Eye (tissue), 1 donor: ENCODE results near the gene ASTN2.
"Not testable (repeated sequence)": the region's sequence is repeated elsewhere in the genome, so short reads cannot be mapped to it uniquely, and the experiment has no call there.

Experiments used
- DNase-seq: peaks from one replicate; pipeline ENCODE4 v3.0.0-alpha.2; 2015

ASTN2 gene

GRCh38 chr9:116942593-116943061, 472.2 kb downstream of the ASTN2 start:
- DNase-seq = no peak

DNA sequence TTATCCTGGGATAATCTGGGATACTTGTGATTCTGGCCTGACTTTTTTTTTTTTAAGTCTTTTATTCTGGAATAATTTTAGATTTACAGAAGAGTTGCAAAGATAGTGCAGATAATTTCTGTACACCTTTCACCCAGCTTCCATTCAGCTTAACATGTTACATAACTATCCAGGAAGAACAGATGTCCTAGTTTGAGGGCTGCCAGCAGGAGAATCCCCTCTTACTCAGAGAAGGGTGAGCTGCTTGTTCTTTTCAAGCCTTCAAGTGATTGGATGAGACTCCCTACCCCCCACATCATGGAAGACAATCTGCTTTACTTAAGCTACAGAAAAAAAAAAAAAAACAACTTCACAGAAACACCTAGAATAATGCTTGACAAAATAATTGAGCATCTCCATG, 473.6 kb downstream of the ASTN2 start:
- DNase-seq = no peak

GRCh38 chr9:116940614-116941215, 474.1 kb downstream of the ASTN2 start:
- DNase-seq = no peak

DNA sequence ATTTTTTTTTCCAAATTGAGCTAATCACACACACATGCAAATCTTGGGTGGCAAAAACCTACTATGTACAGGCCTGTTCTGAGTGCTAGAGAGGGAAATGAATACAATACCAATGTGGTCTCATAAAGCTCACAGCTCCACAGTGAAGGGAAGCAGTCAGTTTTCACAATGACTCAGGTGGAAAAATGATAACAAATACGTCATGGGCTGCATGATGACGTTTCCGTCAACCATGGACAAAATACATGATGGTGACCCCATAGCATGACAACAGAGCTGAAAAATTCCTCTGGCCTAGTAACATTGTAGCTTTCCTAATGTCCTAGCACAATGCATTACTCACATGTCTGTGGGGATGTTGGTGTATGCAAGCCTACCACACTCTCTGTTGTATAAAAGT, 475.2 kb downstream of the ASTN2 start:
- no peak for DNase-seq

DNA sequence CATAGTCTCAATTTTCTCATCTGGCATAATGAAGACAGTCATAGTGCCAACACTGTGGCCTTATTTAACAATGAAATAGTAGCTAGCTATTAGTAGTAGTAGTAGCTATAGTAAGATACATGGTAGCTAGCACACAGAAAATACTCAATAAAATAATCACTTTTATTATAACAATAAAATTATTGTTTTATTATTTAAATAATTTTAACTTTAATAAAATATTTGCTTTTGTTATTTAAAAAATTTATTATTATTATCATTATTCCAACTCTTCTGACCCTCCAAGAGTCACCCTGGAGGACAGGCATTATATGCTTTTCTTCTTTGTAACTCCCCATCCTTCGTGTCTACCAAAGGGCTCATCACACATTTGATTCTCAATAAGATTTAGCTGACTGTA, 475.7 kb downstream of the ASTN2 start:
- no peak for DNase-seq

DNA sequence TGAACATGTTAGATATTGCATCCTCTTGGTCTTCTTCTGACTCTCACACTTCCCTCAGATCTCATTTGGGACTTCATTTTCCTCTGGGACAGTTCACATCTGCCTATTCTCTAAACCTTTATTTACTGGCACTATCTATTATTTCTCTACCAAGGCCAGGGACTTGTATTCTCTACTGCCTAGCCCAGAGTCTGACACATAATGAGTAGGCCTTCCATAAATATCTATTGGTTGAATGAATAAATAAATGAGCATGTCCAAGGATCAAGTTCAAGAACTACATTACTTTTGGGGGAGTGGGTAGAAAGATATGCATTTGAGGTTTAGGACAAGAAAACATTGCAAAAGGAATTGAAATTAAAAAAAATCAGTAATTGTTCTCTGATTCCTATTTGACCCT, 477.5 kb downstream of the ASTN2 start:
- no peak for DNase-seq

DNA sequence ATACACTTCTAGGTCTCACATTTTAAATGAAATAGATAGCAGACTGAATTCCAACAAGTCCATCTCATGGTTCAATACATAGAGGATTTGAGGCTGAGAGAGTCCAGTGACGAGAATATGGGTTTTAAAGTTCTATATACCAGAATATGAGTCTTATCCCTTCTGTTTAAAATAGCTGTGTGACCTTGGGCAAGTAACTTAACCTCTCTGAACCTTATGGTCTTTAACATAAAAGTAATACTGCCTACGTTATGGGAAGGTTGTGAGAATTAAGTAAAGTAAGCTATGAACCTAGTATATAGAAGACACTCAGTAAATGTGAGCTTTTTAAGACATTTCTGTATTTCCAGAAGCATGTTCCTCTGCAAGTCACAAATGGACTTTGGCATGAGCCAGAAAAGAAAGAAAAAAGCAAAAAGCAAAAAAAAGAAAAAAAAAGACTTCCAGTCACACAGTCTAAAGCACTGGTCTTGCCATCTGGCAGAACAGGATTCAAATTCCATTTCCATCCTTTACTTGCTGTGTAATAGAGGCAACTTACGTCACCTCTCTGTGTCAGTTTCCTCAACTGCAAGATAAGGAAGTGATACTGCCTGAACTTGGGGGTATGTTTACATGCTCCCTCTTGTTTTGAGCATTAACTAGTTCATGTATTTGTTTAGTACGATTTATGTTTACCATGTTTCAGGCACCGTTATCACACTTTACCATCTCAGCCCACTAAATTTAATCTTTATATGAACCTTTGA, 479.5 kb downstream of the ASTN2 start:
- no peak for DNase-seq

DNA sequence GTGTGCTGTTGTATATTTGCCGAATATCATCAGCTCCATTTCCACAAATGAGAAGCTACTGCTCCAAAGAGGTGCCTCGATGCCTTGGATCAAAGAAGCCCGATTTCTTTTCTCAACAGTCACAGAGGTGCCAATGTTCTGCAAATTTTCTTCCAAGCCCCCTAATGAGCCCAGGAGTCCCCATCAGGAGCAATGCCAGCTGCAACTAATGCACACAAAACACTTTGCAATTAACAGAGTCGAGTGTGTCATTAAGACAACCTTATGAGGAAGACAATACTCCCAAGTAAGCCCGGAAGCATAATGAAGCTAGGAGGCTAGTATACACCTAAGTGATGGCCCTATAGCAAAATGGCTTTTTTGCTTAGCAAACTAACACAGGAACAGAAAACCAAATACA, 480.7 kb downstream of the ASTN2 start:
- no peak for DNase-seq

- no peak for DNase-seq
Measured at GRCh38 chr9:116933251-116933650, 481.6 kb downstream of the ASTN2 start.

DNA sequence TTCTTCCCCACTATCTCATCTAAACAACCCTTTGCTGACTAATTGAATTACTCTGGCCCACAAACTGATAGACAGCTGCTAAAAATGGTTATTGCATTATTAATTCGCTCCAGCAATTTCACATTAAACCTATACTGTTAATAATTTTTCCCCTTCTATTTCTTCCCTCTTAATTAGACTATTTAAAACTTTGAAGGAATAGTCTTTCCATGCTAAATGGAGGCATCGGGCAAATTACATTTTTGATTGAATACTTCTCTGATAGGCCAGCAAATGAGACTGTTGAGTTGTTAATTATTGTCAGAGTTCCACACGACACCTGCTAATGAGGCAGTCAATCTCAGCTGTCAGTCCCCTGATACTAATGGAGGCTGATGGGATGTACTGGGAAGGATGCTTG, 485.2 kb downstream of the ASTN2 start:
- DNase-seq = no peak

DNA sequence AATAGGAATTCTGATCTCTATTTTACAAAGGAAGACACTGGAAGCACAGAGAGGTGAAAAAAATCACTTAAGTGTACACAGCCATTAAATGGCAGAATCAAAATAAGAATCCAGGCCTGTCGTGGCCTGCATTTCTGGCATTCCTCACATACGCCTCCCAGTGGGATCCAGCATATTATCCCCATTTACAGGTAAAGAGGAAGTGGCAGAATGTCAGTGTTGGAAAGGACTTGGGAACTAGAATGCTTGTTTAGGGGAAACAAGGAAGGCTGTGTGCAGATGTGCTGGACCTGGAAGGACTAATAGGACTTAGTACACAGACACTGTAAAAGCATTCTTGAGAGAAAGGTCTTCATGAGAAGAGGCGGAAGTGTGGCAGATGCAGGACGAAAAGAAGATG, 486.0 kb downstream of the ASTN2 start:
- DNase-seq = no peak

DNA sequence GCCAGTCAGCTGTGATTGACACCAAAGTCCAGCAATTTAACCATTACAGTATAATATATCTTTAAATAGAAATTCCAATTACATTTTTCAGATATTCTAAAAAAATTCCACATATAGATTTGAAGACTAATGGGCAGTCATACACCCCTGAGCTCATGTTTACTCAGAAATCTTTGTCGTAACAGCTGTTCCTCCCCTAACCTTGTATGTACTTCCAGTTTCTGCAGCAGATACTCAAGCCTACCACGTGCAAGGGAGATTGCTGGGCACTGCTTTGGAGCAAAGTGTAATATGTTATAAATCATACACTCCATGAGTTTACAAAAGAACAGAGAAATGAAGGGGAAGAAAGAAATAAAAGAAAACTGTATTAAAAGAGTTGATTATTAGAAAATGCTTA, 486.6 kb downstream of the ASTN2 start:
- DNase-seq = no peak

GRCh38 chr9:116927726-116928125, 487.1 kb downstream of the ASTN2 start:
- DNase-seq = no peak

DNA sequence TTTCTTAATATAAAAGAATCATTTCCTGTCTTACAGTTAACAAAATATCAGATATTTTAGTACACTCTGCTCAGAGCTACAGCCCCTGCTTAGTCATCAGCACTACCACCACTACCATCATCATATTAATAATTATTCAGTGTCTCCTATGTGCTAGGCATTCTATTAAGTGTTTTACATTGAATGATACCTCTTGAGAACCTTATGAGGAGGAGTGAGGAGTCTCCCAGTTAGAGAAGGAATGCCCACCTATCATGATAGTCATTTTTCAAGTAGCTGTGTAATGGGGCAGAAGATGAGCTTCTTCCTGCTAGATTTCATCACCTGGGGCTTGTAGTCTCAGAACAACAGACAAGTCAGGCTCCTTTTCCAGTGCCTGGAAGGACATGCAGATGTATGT, 489.7 kb downstream of the ASTN2 start:
- no peak for DNase-seq

DNA sequence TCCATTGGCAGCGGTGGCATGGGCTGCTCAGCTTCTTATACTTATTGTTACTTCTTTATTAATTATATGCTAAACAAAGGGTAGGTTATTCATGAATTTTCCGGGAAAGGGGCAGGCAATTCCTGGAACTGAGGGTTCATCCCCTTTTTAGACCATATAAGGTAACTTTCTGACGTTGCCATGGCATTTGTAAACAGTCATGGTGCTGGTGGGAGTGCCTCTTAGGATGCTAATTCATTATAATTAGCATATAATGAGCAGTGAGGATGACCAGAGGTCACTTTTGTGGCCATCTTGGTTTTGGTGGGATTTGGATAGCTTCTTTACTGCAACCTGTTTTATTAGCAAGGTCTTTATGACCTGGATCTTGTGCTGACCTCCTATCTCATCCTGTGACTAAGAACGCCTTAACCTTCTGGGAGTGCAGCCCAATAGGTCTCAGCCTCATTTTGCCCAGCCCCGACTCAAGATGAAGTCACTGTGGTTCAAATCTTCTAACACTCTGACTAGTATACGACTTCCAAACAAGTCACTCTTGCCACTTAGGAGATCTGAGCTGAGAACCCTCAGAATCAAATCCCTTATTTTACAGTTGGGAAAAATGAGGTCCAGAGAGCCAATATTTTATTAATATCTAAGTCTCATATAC, 490.3 kb downstream of the ASTN2 start:
- DNase-seq = no peak

GRCh38 chr9:116917895-116918508, 496.9 kb downstream of the ASTN2 start:
- not testable (repeated sequence) for DNase-seq

DNA sequence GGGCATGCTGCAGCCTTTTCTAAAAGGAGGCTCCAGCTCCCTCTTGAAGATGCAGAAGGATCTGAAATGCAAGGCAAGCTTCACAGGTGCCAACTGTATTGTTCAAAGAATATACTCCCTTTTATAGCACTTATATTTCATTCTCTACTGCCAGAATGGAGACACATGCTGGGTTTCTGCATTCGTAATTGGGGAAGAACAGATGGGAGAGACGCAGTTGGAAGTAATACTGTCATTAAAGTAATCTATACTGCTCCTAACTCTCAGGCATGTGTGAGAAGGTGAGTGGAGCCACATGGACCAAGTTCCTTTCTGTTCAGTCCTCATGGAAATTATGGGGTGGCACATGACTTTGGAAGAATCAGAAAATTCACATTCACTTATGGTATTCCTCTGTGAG, 501.3 kb downstream of the ASTN2 start:
- no peak for DNase-seq

DNA sequence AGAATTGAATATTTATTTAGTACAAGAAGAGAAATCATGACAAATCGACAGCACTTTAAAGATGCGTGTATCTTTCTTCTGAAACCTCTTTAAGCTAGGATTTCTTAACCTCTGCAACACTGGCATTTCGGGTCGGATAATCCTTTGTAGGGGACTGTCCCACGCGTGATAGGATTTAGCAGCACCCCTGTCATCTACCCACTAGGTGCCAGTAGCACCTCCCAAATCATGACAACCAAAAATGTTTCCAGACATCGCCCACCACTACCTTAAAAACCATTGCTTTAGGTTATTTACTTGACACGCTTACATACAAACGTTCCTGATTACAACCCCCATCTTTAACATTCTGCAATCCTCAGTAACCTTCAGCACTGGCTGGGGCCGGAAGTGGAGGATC, 504.7 kb downstream of the ASTN2 start:
- DNase-seq = no peak

- DNase-seq = no peak
Measured at GRCh38 chr9:116907989-116908388, 506.9 kb downstream of the ASTN2 start.

- no peak for DNase-seq
Measured at GRCh38 chr9:116905171-116905588, 509.7 kb downstream of the ASTN2 start.

DNA sequence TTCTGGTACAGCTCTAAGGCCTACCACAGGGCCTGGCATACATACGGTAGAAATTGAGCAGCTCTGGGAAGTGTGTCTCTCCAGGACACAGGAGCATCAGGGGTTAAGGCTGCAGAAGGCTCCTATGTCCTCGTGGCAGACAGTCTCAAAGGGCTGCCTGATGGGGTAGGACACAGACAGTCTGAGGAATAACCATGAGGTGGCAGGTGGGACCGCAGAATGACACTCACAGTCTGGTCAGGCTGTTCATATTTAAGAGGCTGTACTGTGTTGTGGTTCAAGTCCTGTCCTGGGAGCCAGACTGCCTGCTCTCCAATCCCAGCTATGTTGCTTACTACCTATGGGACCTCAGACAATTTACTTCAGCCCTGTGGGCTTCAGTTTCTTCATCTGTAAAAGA, 510.7 kb downstream of the ASTN2 start:
- DNase-seq = no peak

DNA sequence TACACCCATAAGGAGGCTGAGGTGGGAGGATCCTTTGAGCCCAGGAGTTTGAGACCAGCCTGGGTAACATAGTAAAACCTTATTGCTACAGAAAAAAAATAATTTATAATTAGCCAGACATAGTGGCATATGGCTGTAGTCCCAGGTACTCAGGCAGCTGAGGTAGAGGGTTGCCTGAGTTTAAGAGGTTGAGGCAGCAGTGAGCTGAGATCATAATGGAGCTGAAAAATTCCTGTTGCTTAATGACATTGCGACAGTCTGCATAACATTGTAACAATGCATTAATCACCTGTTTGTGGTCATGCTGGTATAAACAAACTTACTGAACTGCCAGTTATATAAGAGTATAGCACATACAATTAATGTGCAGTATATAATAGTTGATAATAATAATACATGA, 513.6 kb downstream of the ASTN2 start:
- DNase-seq = no peak

DNA sequence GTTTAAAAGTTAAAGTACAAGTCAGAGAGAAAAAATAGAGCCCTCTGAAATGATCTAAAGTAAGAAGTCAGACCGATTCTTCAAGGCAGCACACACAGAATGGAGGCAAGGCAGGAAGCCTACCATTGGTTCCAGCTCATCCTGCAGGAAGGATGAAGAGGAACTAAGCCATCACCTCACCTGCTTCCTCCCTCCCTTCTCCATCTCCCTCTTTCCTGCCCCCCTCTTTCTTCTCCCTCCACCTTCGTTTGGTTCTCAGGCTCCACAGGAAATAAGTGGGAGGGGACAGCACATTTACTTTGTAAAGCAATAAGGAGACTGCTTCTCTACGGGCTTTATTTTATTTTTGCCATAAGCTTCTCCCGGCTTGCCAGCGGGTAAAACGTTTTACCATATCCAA, 514.3 kb downstream of the ASTN2 start:
- DNase-seq = no peak

DNA sequence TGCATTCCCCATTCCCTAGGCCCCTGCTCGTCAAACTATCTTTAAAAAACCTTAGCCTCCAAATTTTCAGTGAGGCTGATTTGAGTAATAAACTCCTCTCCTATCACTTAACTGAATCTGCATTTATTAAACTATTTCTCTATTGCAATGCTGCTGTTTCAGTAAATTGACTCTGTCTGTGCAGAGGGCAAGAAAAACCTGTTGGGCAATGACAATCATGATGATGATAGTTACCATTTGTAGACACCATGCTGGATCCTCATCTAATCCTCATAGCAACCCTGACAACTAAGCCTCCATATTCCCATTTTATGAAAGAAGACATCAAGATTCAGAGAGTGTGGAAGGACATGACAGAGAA, 514.9 kb downstream of the ASTN2 start:
- no peak for DNase-seq
